HEK293 (cell line): ENCODE measurements around the gene PGC.

Experiments
- CTCF ChIP-seq: fragments of 450-650 bp; formaldehyde crosslinking; IDR thresholded peaks from 2 replicates; pipeline ENCODE4 v1.5.1; 2016; ENCODE audit warnings: missing biosample characterization, missing genetic modification characterization
- KLF10 ChIP-seq: fragments of 450-650 bp; IDR thresholded peaks from 2 replicates; pipeline ENCODE4 v1.5.1; 2018; ENCODE audit warnings: missing biosample characterization, mild to moderate bottlenecking, missing genetic modification characterization
- OVOL3 ChIP-seq: fragments of 450-650 bp; formaldehyde crosslinking; IDR thresholded peaks from 2 replicates; pipeline ENCODE4 v1.5.1; 2016; ENCODE audit warnings: missing biosample characterization, missing genetic modification characterization
- PRDM10 ChIP-seq: fragments of 450-650 bp; formaldehyde crosslinking; IDR thresholded peaks from 2 replicates; pipeline ENCODE4 v1.5.1; 2016; ENCODE audit warnings: missing biosample characterization, missing genetic modification characterization
- SP2 ChIP-seq: fragments of 450-650 bp; formaldehyde crosslinking; IDR thresholded peaks from 2 replicates; pipeline ENCODE4 v1.5.1; 2016; ENCODE audit warnings: missing biosample characterization, missing genetic modification characterization
- ZBTB10 ChIP-seq: fragments of 450-650 bp; formaldehyde crosslinking; IDR thresholded peaks from 2 replicates; pipeline ENCODE4 v1.5.1; 2016; ENCODE audit warnings: missing biosample characterization, missing genetic modification characterization
- ZBTB48 ChIP-seq: fragments of 450-650 bp; formaldehyde crosslinking; IDR thresholded peaks from 2 replicates; pipeline ENCODE4 v1.5.1; 2016; ENCODE audit warnings: missing biosample characterization, missing genetic modification characterization
- ZIC2 ChIP-seq: fragments of 450-650 bp; formaldehyde crosslinking; IDR thresholded peaks from 2 replicates; pipeline ENCODE4 v1.5.1; 2016; ENCODE audit warnings: missing biosample characterization, missing genetic modification characterization
- ZNF133 ChIP-seq: fragments of 450-650 bp; formaldehyde crosslinking; IDR thresholded peaks from 2 replicates; pipeline ENCODE4 v1.5.1; 2016; ENCODE audit warnings: missing biosample characterization, missing genetic modification characterization
- ZNF148 ChIP-seq: fragments of 450-650 bp; formaldehyde crosslinking; IDR thresholded peaks from 2 replicates; pipeline ENCODE4 v1.5.0; 2017; ENCODE audit warnings: missing biosample characterization, missing genetic modification characterization, borderline replicate concordance
- ZNF155 ChIP-seq: fragments of 450-650 bp; formaldehyde crosslinking; IDR thresholded peaks from 2 replicates; pipeline ENCODE4 v1.5.1; 2016; ENCODE audit warnings: missing biosample characterization, missing genetic modification characterization
- ZNF24 ChIP-seq: fragments of 450-650 bp; formaldehyde crosslinking; IDR thresholded peaks from 2 replicates; pipeline ENCODE4 v1.5.1; 2016; ENCODE audit warnings: missing biosample characterization, missing genetic modification characterization
- ZNF292 ChIP-seq: fragments of 450-650 bp; formaldehyde crosslinking; IDR thresholded peaks from 2 replicates; pipeline ENCODE4 v1.5.1; 2016; ENCODE audit warnings: low read depth, missing biosample characterization, missing genetic modification characterization, borderline replicate concordance
- ZNF366 ChIP-seq: fragments of 450-650 bp; formaldehyde crosslinking; conservative IDR thresholded peaks from 2 replicates; pipeline ENCODE4 v1.5.1; 2016; ENCODE audit warnings: missing biosample characterization, missing genetic modification characterization
- ZNF561 ChIP-seq: fragments of 450-650 bp; IDR thresholded peaks from 2 replicates; pipeline ENCODE4 v1.5.1; 2018; ENCODE audit warnings: missing biosample characterization, missing genetic modification characterization, borderline replicate concordance
- ZNF571 ChIP-seq: fragments of 450-650 bp; formaldehyde crosslinking; IDR thresholded peaks from 2 replicates; pipeline ENCODE4 v1.5.0; 2017; ENCODE audit warnings: missing biosample characterization, missing genetic modification characterization
- ZNF596 ChIP-seq: fragments of 450-650 bp; IDR thresholded peaks from 2 replicates; pipeline ENCODE4 v1.5.0; 2018; ENCODE audit warnings: missing biosample characterization, mild to moderate bottlenecking, missing genetic modification characterization, moderate library complexity
- ZNF639 ChIP-seq: fragments of 450-650 bp; formaldehyde crosslinking; IDR thresholded peaks from 2 replicates; pipeline ENCODE4 v1.5.1; 2016; ENCODE audit warnings: missing biosample characterization, missing genetic modification characterization
- ZNF660 ChIP-seq: fragments of 450-650 bp; IDR thresholded peaks from 2 replicates; pipeline ENCODE4 v1.5.1; 2018; ENCODE audit warnings: missing biosample characterization, mild to moderate bottlenecking, missing genetic modification characterization
- ZNF76 ChIP-seq: fragments of 450-650 bp; formaldehyde crosslinking; IDR thresholded peaks from 2 replicates; pipeline ENCODE4; 2016; ENCODE audit warnings: low read depth, missing biosample characterization, missing genetic modification characterization, borderline replicate concordance
- ZNF792 ChIP-seq: fragments of 450-650 bp; formaldehyde crosslinking; IDR thresholded peaks from 2 replicates; pipeline ENCODE4 v1.5.1; 2016; ENCODE audit warnings: missing biosample characterization, missing genetic modification characterization
- ZXDB ChIP-seq: fragments of 450-650 bp; formaldehyde crosslinking; IDR thresholded peaks from 2 replicates; pipeline ENCODE4 v1.5.1; 2016; ENCODE audit warnings: missing biosample characterization, missing genetic modification characterization

PGC gene

GRCh38 chr6:41733707-41734665, 13.2 kb downstream of the PGC start (continued):
- TF ChIP-seq ZNF639 (no peak), ZNF76 (no peak), ZXDB (tag by site-specific recombination) (peak; percentile 63), ZNF571 (tag by site-specific recombination) (no peak), ZNF133 (tag by site-specific recombination) (no peak), ZBTB10 (tag by site-specific recombination) (0 out of 2 replicates have a peak, but pooled peaks have one; percentile 42), ZNF292 (tag by site-specific recombination) (no peak), ZNF660 (0 out of 2 replicates have a peak, but pooled peaks have one; percentile 65), KLF10 (tag by site-specific recombination) (peak; percentile 35; the same call in 1 of the 2 replicates), ZNF366 (tag by site-specific recombination) (peak; percentile 61; the same call in 1 of the 2 replicates), ZNF561 (tag by site-specific recombination) (peak; percentile 58; the same call in 1 of the 2 replicates), ZNF24 (tag by site-specific recombination) (no peak), CTCF (tag by site-specific recombination) (no peak), ZIC2 (tag by site-specific recombination) (0 out of 2 replicates have a peak, but pooled peaks have one; percentile 38), ZNF155 (tag by site-specific recombination) (no peak), ZNF596 (0 out of 2 replicates have a peak, but pooled peaks have one; percentile 43), OVOL3 (no peak), ZNF148 (tag by site-specific recombination) (no peak), ZBTB48 (tag by site-specific recombination) (peak; percentile 84; the same call in 1 of the 2 replicates), SP2 (peak; percentile 67), ZNF792 (tag by site-specific recombination) (no peak), PRDM10 (tag by site-specific recombination) (peak; percentile 52)
- TF ChIP-seq, all 188 proteins: peak for 31
